Measurements from ENCODE around the gene UBE2E2. TPM values are rescaled to one million over a fixed set of nuclear protein-coding genes. Genes with fewer than 3 reads are reported as not detected.

Gene UBE2E2
- total and polyA plus RNA-seq, 2 of the 13 experiments (the other 11 are each of a cell fraction or from before 2014, with no cell fraction given): 0.77 to 1.5 TPM

DNA sequence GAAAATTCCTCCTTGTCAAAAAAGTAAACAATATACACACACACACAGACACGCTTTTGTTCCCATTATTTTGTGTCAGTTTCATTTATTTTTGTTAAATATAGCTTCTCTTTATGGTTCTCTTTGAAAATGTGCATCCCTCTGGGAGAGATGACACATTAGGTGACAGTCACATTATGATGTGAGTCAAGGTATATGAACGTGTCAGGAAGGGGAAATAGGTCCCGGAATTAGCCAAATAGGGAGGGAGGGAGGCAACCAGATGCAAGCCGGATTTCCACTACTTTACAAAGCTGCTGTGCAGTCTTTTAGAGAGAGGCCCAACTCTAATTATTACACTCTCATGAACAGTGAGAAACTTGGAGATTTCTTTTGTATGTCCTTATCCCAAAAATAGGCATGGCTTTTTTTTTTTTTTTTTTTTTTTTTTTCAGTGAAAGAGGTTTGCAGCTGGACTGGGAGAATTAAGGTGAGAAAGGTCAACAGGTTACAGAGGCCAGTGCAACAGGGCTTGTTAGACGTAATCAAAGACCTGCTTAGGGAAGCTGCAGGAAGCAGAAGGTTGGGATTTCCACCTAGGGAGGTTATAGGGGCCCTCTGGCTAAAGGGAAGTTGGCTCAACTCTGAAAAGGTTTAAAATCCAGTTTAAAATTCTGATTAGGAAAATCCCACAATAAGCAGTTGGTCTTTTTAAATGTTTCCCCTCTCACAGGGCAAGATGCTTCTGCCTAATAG, 362.1 kb downstream of the UBE2E2 start:
- intact Hi-C loops (cut with micrococcal nuclease; ENCODE audit: unreplicated experiment) (no loop called here), in situ Hi-C loops (cut with HindIII; ENCODE audit: extremely low pct_ligation_motif_present, low pct_unique_long_range_greater_than_20kb) (no loop called here)
- Histone ChIP-seq H3K4me1 (ENCODE audit: insufficient read depth, low read length) (no peaks in the 10 kb centered on the region), H3K4me3 (replicated peaks in 1 of 3; ENCODE audit: insufficient read depth in 1 of 3, low read depth in 2 of 3, low read length in 3 of 3) (no peak overlapping the region), H3K4me2 (ENCODE audit: low read depth, low read length) (no peak overlapping the region), H3K27me3 (ENCODE audit: control insufficient read depth in 1 of 2, insufficient read depth in 2 of 2, low read length in 2 of 2) (no peaks in the 10 kb centered on the region), H3K9me3 (ENCODE audit: low read length) (no peaks in the 10 kb centered on the region), H3K79me2 (ENCODE audit: insufficient read depth, low read length) (no peaks in the 10 kb centered on the region), H3K27ac (ENCODE audit: extremely low read length, insufficient read depth, low read length) (no peak overlapping the region), H4K20me1 (ENCODE audit: insufficient read depth, low read length) (no peaks in the 10 kb centered on the region), H3K9ac (ENCODE audit: insufficient read depth, low read depth, low read length) (no peak overlapping the region), H3K36me3 (replicated peaks in 1 of 2; ENCODE audit: control insufficient read depth in 1 of 2, insufficient read depth in 2 of 2, low read length in 2 of 2) (no peaks in the 10 kb centered on the region), H2AFZ (ENCODE audit: low read length) (no peak overlapping the region)
- no TSS peak for BruUV-seq (replicated peaks)
- TF ChIP-seq HOXA3 (CRISPR knock-in tag; IDR thresholded peaks at IDR 0.05): no peak
- TF ChIP-seq ZNF44 (CRISPR knock-in tag; IDR thresholded peaks at IDR 0.05): no peak
- TF ChIP-seq ZNF331 (CRISPR knock-in tag; IDR thresholded peaks at IDR 0.05): no peak
- TF ChIP-seq ZMYM4 (CRISPR knock-in tag; IDR thresholded peaks at IDR 0.05): no peak
- no peak for TF ChIP-seq RARG (CRISPR knock-in tag; IDR thresholded peaks at IDR 0.05; ENCODE audit: low read depth)
- ChIA-PET POLR2A (no interaction called here), CTCF (ENCODE audit: low intra/inter-chr PET ratio, low total read pairs) (no interaction called here)
- FAIRE-seq (no peak), ATAC-seq (no peak), DNase-seq (ENCODE audit: low spot score) (no peak)
- 11% methylated on average over 5 of the region's 5 CpGs for WGBS (ENCODE audit: low lambda C conversion rate)

DNA sequence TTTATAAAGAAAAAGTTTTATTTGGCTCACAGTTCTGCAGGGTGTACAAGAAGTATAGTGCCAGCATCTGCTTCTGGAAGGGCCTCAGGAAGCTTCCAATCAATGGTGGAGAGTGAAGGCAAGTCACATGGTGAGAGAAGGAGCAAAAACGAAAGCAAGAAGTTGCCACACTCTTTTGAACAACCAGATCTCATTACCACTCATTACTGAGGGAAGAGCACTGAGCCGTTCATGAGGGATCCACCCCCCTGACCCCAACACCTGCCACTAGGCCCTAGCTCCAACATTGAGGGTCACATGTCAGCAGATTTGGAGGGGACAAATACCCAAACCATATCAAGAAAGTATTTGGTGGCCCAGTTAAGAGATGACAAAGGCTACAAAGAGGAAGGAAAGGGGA, 363.4 kb downstream of the UBE2E2 start:
- BruUV-seq (replicated peaks): no TSS peak
- TF ChIP-seq ZNF615 (CRISPR knock-in tag; IDR thresholded peaks at IDR 0.05; ENCODE audit: borderline replicate concordance) (no peak), ZBTB42 (CRISPR knock-in tag; IDR thresholded peaks at IDR 0.05) (no peak), SMAD3 (CRISPR knock-in tag; IDR thresholded peaks at IDR 0.05) (no peak), GATAD2A (CRISPR knock-in tag; IDR thresholded peaks at IDR 0.05) (no peak), MYC (CRISPR knock-in tag; IDR thresholded peaks at IDR 0.05; ENCODE audit: borderline replicate concordance) (no peak), ZNF607 (CRISPR knock-in tag; IDR thresholded peaks at IDR 0.05; ENCODE audit: borderline replicate concordance) (no peak), ZNF619 (CRISPR knock-in tag; IDR thresholded peaks at IDR 0.05) (no peak), ZNF121 (CRISPR knock-in tag; IDR thresholded peaks at IDR 0.05) (no peak), CBFB (CRISPR knock-in tag; IDR thresholded peaks at IDR 0.05) (no peak)
- TF ChIP-seq, protein P1, sequence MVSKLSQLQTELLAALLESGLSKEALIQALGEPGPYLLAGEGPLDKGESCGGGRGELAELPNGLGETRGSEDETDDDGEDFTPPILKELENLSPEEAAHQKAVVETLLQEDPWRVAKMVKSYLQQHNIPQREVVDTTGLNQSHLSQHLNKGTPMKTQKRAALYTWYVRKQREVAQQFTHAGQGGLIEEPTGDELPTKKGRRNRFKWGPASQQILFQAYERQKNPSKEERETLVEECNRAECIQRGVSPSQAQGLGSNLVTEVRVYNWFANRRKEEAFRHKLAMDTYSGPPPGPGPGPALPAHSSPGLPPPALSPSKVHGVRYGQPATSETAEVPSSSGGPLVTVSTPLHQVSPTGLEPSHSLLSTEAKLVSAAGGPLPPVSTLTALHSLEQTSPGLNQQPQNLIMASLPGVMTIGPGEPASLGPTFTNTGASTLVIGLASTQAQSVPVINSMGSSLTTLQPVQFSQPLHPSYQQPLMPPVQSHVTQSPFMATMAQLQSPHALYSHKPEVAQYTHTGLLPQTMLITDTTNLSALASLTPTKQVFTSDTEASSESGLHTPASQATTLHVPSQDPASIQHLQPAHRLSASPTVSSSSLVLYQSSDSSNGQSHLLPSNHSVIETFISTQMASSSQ (IDR thresholded peaks at IDR 0.05; ENCODE audit: low read depth): no peak
- TF ChIP-seq, protein P1 (CRISPR knock-in tag; IDR thresholded peaks at IDR 0.05; ENCODE audit: borderline replicate concordance): no peak
- TF ChIP-seq, protein P2, sequence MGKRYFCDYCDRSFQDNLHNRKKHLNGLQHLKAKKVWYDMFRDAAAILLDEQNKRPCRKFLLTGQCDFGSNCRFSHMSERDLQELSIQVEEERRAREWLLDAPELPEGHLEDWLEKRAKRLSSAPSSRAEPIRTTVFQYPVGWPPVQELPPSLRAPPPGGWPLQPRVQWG (CRISPR knock-in tag; IDR thresholded peaks at IDR 0.05; ENCODE audit: borderline replicate concordance, low read depth): no peak
- intact Hi-C loops (cut with micrococcal nuclease; ENCODE audit: unreplicated experiment): no loop called here

More for the DNA sequence above, 363.4 kb downstream of the UBE2E2 start:
- Histone ChIP-seq H3K9me3 (ENCODE audit: low read length) (no peaks in the 10 kb centered on the region), H3K79me2 (ENCODE audit: insufficient read depth, low read length) (no peaks in the 10 kb centered on the region), H3K4me2 (ENCODE audit: low read depth, low read length) (no peak overlapping the region), H2AFZ (ENCODE audit: low read length) (no peak overlapping the region), H3K27ac (ENCODE audit: extremely low read length, insufficient read depth, low read length) (no peak overlapping the region), H3K27me3 (ENCODE audit: control insufficient read depth in 1 of 2, insufficient read depth in 2 of 2, low read length in 2 of 2) (no peaks in the 10 kb centered on the region), H3K9ac (ENCODE audit: insufficient read depth, low read depth, low read length) (no peak overlapping the region), H3K36me3 (replicated peaks in 1 of 2; ENCODE audit: control insufficient read depth in 1 of 2, insufficient read depth in 2 of 2, low read length in 2 of 2) (no peaks in the 10 kb centered on the region), H4K20me1 (ENCODE audit: insufficient read depth, low read length) (no peaks in the 10 kb centered on the region), H3K4me3 (replicated peaks in 1 of 3; ENCODE audit: insufficient read depth in 1 of 3, low read depth in 2 of 3, low read length in 3 of 3) (no peak overlapping the region), H3K4me1 (ENCODE audit: insufficient read depth, low read length) (no peaks in the 10 kb centered on the region)
- ChIA-PET CTCF (ENCODE audit: low intra/inter-chr PET ratio, low total read pairs) (no interaction called here), POLR2A (no interaction called here)
- DNase-seq (ENCODE audit: low spot score) (no peak), FAIRE-seq (no peak), ATAC-seq (no peak)
- 3% methylated on average over 2 of the region's 2 CpGs for WGBS (ENCODE audit: low lambda C conversion rate)
- in situ Hi-C loops (cut with HindIII; ENCODE audit: extremely low pct_ligation_motif_present, low pct_unique_long_range_greater_than_20kb): no loop called here

Data from HepG2 (cell line).